Measurements from ENCODE around the gene FAAP20.
A peak's percentile ranks its signal among the peaks of the same experiment; 100 is the strongest.

The FAAP20 gene, protein sequence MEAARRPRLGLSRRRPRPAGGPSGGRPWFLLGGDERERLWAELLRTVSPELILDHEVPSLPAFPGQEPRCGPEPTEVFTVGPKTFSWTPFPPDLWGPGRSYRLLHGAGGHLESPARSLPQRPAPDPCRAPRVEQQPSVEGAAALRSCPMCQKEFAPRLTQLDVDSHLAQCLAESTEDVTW

DNA sequence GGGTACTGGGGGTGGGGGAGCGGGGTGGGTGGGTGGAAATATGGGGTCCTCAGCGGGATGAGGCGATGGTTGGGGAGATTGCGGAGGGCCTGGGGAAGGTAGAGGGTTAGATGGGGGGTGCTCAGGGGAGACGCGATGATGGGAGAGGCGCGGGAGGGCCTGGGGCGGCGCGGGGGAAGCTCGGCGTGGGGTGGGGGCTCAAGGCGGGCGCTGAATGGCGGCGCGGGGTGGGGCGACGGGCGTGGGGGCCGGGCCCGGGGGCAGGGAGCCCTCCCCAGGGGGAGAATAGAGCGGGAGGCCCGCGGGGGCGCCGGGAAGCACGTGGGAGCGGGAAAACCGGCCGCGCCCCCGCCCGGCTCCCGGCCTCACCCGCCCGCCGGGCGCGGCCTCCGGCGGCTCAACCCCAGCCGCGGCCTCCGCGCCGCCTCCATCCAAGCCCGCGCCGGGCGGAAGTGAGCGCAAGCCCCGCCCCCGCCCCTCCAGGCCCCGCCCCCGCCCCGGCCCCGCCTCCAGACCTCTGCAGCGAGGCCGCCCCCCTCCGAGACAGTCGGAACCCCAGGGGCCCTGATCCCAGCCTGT is at the start of gene FAAP20:
Gene FAAP20 (minus strand): TSS at position 454 of the 579 bp plus-strand sequence. CDS start 23 bp downstream, at position 431.
- no CpG with 5 or more reads among the region's 63 CpGs for WGBS (ENCODE audit: insufficient coverage, insufficient read length)
- Histone ChIP-seq H3K27me3 (ENCODE audit: control insufficient read depth, insufficient read depth, low read length) (no peaks in the 10 kb centered on the region), H3K9me3 (ENCODE audit: control insufficient read depth, insufficient read depth, low read length) (no peaks in the 10 kb centered on the region), H3K27ac (ENCODE audit: low read length) (no peak within 1 kb of the TSS), H3K4me1 (ENCODE audit: control insufficient read depth, insufficient read depth, low read length) (peaks cover 9% of the 10 kb centered on the region; the same call in 1 of the 2 replicates), H3K36me3 (ENCODE audit: control insufficient read depth, insufficient read depth, low read length) (no peaks in the 10 kb centered on the region; the same call in 1 of the 2 replicates), H3K4me3 (ENCODE audit: low read length) (peak within 1 kb of the TSS; percentile 56; the same call in 1 of the 2 replicates)
- no peak for DNase-seq (ENCODE audit: low read depth, low spot score)

DNA sequence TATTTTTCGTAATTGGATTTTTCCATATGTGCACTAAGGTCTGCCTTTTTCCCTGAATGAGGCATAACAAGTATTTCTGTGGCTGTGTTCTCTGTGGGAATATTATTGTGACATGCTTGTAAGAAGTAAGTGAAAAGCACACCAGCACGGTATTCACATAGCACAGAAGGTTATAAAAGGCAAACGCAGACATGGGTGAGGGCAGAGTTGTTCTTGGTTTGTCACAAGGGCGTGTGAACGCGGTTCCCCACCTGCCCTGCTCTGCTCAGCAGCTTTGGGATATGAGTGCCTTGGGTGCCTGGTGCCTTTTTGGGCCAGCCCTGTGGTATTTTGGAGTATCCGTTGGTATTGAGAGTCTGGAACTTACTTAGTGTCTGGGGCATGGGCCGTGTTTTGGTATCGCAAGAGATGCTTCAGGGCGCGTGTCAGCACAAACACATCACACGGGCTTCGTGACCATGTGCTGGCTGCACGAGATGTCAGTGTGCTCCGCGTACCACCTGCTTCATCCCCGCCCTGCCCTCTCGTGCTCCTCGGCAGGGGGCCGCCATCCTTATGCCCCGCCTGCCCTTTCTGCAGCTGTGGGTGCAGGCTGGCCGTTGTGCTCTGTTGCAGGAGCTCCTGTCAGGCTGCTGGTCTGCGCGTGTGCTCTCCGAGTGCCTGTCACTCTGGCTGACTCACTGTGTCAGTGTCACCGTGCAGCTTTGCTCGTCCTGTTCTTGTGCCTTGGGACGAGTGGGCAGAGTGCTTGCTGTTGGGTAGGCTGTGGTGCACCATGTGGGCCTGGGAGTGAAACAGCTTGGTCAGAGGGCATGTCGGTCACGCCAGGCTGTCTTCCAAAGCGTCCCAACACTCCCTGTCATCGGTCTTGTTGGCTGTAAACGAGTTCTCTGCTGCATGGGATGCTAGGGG is 48.5 kb upstream of the FAAP20 start:
- peaks cover 4% of the 10 kb centered on the region; the same call in 1 of the 2 replicates for H3K36me3 ChIP-seq (ENCODE audit: control insufficient read depth, insufficient read depth, low read length)
- H3K4me3 ChIP-seq (ENCODE audit: low read length) = no peak overlapping the region
- peaks cover 17% of the 10 kb centered on the region for H3K4me1 ChIP-seq (ENCODE audit: control insufficient read depth, insufficient read depth, low read length)
- H3K27me3 ChIP-seq (ENCODE audit: control insufficient read depth, insufficient read depth, low read length) = no peaks in the 10 kb centered on the region
- no CpG with 5 or more reads among the region's 33 CpGs for WGBS (ENCODE audit: insufficient coverage, insufficient read length)
- H3K27ac ChIP-seq (ENCODE audit: low read length) = no peak overlapping the region
- no peaks in the 10 kb centered on the region for H3K9me3 ChIP-seq (ENCODE audit: control insufficient read depth, insufficient read depth, low read length)
- DNase-seq (ENCODE audit: low read depth, low spot score) = no peak

DNA sequence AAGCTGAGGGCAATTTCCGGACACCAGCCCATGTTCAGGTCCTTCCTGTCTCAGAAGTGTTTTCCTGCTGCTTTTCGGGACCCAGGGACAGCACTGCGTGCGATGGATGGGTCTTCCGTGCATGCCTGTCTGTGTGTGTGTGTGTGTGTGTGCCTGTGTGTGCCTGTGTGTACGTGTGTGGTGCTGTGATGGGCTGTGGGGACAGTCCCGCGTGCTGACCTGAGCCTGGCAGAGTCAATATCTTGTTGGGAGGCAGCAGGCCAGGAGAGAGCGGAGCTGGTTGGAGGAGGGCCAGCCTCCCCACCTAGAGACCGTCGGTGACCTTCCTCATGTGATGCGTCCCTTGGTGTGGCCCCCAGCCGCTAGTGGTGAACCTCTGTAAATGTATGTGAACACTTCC is 47.2 kb upstream of the FAAP20 start:
- no CpG with 5 or more reads among the region's 13 CpGs for WGBS (ENCODE audit: insufficient coverage, insufficient read length)
- Histone ChIP-seq H3K4me1 (ENCODE audit: control insufficient read depth, insufficient read depth, low read length) (peaks cover 9% of the 10 kb centered on the region), H3K36me3 (ENCODE audit: control insufficient read depth, insufficient read depth, low read length) (peaks cover 4% of the 10 kb centered on the region; the same call in 1 of the 2 replicates), H3K4me3 (ENCODE audit: low read length) (no peak overlapping the region), H3K9me3 (ENCODE audit: control insufficient read depth, insufficient read depth, low read length) (no peaks in the 10 kb centered on the region), H3K27me3 (ENCODE audit: control insufficient read depth, insufficient read depth, low read length) (no peaks in the 10 kb centered on the region), H3K27ac (ENCODE audit: low read length) (no peak overlapping the region)
- DNase-seq (ENCODE audit: low read depth, low spot score) = no peak

DNA sequence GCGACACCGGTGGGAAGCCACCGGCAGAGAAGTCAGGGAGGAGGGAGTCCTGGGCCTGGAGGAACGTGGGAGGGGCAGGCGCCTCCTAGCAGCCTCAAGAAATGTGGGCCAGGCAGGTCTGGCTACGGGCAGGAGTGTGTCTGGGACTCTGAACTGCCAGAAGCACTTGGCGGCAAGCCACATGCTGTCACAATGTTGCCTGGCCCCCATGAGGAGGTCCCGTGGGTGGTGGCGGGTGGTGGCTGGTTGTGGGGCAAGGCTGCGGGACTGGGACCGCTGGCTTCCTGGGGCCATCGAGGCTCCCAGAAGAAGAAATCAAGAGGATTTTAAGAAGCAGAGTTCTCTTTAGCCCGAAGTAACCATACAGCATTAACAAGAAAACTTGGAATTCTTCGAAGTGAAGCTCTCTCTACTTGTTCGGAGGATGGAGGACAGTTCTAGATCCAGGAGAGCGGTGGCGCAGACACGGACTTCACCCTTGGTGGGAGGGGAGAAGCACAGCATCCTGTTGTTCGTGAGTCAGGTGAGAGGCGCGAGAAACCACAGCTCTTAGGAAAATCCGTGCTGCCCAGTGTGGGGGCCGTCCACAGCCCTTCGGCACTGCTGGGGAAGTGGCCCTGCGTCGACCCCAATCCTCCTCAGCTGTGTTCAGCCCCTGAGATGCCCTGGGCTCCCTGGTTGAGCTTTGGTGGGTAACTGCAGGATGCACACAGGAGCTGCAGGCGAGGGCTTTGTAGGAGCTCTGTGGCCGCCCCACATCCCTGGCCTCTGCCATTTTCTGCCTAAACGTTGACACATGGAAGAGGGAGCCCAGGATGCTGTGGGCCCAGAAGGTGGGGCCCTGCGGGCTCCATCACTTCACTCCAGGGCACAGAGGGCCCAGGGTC is 45.9 kb upstream of the FAAP20 start:
- no peaks in the 10 kb centered on the region for H3K27me3 ChIP-seq (ENCODE audit: control insufficient read depth, insufficient read depth, low read length)
- no peak for DNase-seq (ENCODE audit: low read depth, low spot score)
- no peak overlapping the region for H3K4me3 ChIP-seq (ENCODE audit: low read length)
- H3K4me1 ChIP-seq (ENCODE audit: control insufficient read depth, insufficient read depth, low read length) = peaks cover 6% of the 10 kb centered on the region
- H3K9me3 ChIP-seq (ENCODE audit: control insufficient read depth, insufficient read depth, low read length) = no peaks in the 10 kb centered on the region
- peaks cover 4% of the 10 kb centered on the region; the same call in 1 of the 2 replicates for H3K36me3 ChIP-seq (ENCODE audit: control insufficient read depth, insufficient read depth, low read length)
- H3K27ac ChIP-seq (ENCODE audit: low read length) = no peak overlapping the region
- WGBS (ENCODE audit: insufficient coverage, insufficient read length) = no CpG with 5 or more reads among the region's 30 CpGs

DNA sequence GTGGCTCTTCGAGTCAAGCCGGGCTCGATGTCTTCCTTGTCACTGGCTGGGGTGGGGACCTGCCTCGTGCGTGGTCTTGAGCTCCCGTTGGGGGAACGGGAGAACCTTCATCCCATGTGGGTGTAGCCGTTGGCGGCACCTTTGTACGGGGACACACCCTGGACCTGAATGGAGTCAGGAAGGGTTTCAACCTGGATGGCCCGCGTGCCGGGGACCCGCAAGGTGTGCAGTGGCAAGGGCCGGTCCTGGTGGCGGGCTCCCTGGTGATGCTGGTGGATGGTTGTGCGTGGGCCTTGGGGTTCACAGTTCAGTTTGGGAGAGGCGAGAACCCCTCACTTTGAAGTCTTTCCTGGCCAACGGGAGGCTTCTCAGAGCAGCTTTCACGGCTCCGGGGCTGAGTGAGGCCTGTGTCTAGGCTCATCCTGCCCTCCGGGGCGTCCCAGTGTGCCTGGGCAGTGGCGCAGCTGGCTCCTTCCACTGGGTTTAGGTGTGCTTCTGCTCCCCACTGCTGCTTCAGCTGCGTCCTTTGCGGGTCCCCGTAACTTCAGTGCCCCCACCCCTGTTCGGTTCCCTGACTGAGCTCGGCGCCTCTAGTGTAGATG is 44.9 kb upstream of the FAAP20 start:
- WGBS (ENCODE audit: insufficient coverage, insufficient read length) = no CpG with 5 or more reads among the region's 30 CpGs
- no peak for DNase-seq (ENCODE audit: low read depth, low spot score)
- H3K27ac ChIP-seq (ENCODE audit: low read length) = no peak overlapping the region
- H3K9me3 ChIP-seq (ENCODE audit: control insufficient read depth, insufficient read depth, low read length) = no peaks in the 10 kb centered on the region
- H3K36me3 ChIP-seq (ENCODE audit: control insufficient read depth, insufficient read depth, low read length) = peaks cover 4% of the 10 kb centered on the region; the same call in 1 of the 2 replicates
- H3K4me1 ChIP-seq (ENCODE audit: control insufficient read depth, insufficient read depth, low read length) = peaks cover 6% of the 10 kb centered on the region
- no peaks in the 10 kb centered on the region for H3K27me3 ChIP-seq (ENCODE audit: control insufficient read depth, insufficient read depth, low read length)
- no peak overlapping the region for H3K4me3 ChIP-seq (ENCODE audit: low read length)

DNA sequence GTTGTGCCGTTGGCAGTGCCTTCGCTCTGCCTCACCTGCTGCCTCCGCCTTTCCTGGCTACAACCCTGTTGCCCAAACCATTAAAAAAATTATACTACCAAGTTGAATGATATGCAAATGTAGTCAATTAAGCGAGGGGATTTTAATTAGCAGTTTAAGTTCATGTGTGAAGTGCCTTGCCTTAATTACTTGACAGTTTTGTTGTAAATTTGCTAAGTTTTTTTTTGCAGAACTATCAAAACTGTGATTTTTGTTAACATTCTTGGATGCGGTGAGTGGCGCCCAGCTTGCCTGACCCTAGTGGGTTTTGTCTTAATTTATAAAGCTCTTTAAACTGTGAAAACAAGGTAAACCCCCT is 44.4 kb upstream of the FAAP20 start:
- WGBS (ENCODE audit: insufficient coverage, insufficient read length) = no CpG with 5 or more reads among the region's 6 CpGs
- Histone ChIP-seq H3K27ac (ENCODE audit: low read length) (no peak overlapping the region), H3K9me3 (ENCODE audit: control insufficient read depth, insufficient read depth, low read length) (no peaks in the 10 kb centered on the region), H3K36me3 (ENCODE audit: control insufficient read depth, insufficient read depth, low read length) (peaks cover 4% of the 10 kb centered on the region; the same call in 1 of the 2 replicates), H3K4me1 (ENCODE audit: control insufficient read depth, insufficient read depth, low read length) (peaks cover 8% of the 10 kb centered on the region), H3K4me3 (ENCODE audit: low read length) (no peak overlapping the region), H3K27me3 (ENCODE audit: control insufficient read depth, insufficient read depth, low read length) (no peaks in the 10 kb centered on the region)
- no peak for DNase-seq (ENCODE audit: low read depth, low spot score)

DNA sequence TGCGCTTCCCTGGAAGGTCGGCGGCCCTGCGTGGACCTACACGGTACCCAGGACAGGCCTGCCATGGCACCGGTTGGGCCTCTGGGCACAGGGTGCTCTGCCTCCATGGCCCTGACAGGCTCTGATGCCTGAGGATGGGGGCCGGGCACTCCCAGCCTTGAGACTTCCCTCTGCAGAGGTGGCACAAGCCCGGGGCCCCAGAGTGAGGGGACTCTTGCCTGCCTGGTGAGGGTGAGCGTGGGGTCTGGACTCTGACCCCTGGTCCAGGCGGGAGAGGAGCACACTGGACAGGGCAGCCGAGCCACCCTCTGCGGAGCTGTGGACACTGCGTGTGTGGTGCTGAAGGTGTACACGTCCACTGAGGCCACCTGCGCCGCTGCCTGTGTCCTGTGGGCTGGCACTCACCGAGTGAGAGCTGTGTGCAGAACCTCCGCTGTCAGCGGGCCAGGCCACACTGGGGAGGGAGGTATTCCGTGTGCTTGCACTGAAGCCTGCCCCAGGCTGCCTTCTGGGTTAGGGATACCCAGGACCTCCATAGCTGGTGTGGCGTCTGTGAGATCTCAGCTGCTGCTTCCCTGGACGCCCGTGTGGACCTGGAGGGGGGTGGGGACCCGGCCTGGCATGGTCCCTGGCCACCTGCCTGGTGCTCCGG is 43.9 kb upstream of the FAAP20 start:
- Histone ChIP-seq H3K27ac (ENCODE audit: low read length) (no peak overlapping the region), H3K36me3 (ENCODE audit: control insufficient read depth, insufficient read depth, low read length) (peaks cover 4% of the 10 kb centered on the region; the same call in 1 of the 2 replicates), H3K9me3 (ENCODE audit: control insufficient read depth, insufficient read depth, low read length) (no peaks in the 10 kb centered on the region), H3K27me3 (ENCODE audit: control insufficient read depth, insufficient read depth, low read length) (no peaks in the 10 kb centered on the region), H3K4me1 (ENCODE audit: control insufficient read depth, insufficient read depth, low read length) (peaks cover 8% of the 10 kb centered on the region), H3K4me3 (ENCODE audit: low read length) (no peak overlapping the region)
- WGBS (ENCODE audit: insufficient coverage, insufficient read length) = no CpG with 5 or more reads among the region's 25 CpGs
- DNase-seq (ENCODE audit: low read depth, low spot score) = no peak

DNA sequence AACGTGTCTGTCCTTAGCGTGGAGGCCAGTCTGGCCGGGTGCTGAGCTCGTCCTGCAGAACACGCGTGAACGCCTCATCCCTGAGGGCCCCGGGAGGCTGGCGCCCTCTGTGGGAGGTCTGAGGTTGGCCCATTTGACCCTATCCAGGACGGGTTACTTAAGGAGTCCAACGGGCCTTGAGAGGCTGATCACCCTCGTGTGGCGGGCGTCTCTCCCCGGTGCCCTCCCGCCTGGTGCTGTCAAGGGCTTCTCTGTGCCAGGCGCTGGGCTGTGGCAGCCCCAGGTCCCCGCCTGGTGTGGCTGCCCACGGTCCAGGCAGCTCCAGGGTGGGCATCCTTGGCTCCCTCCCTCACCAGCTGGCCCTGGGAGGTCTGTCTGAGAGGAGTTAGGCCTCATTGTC is 43.2 kb upstream of the FAAP20 start:
- Histone ChIP-seq H3K9me3 (ENCODE audit: control insufficient read depth, insufficient read depth, low read length) (no peaks in the 10 kb centered on the region), H3K4me1 (ENCODE audit: control insufficient read depth, insufficient read depth, low read length) (peaks cover 7% of the 10 kb centered on the region), H3K27me3 (ENCODE audit: control insufficient read depth, insufficient read depth, low read length) (no peaks in the 10 kb centered on the region), H3K36me3 (ENCODE audit: control insufficient read depth, insufficient read depth, low read length) (peaks cover 4% of the 10 kb centered on the region; the same call in 1 of the 2 replicates), H3K27ac (ENCODE audit: low read length) (no peak overlapping the region), H3K4me3 (ENCODE audit: low read length) (no peak overlapping the region)
- WGBS (ENCODE audit: insufficient coverage, insufficient read length) = no CpG with 5 or more reads among the region's 19 CpGs
- no peak for DNase-seq (ENCODE audit: low read depth, low spot score)

Measured in iPS DF 6.9 (cell line).